Muscle layer of duodenum (tissue), 2 donors: ENCODE data around the gene TNFRSF18.

Experiments
- H3K27ac ChIP-seq: one replicate; pipeline ENCODE4 v1.7.0; 2013; ENCODE audit warnings: mild to moderate bottlenecking, low read length
- H3K27me3 ChIP-seq: one replicate; pipeline ENCODE4 v1.7.0; 2013; ENCODE audit warnings: low read depth, mild to moderate bottlenecking, control low read depth, low read length
- H3K36me3 ChIP-seq, 2 donors: one replicate each; pipeline ENCODE4 v1.7.0; 2013; ENCODE audit warnings: low read length in 2 of 2, control low read depth in 1 of 2, mild to moderate bottlenecking in 1 of 2; ENCODE audit not compliant: insufficient read depth in 2 of 2, control insufficient read depth in 1 of 2
- H3K4me1 ChIP-seq, 2 donors: one replicate each; pipeline ENCODE4 v1.7.0; 2013; ENCODE audit warnings: low read length in 2 of 2, mild to moderate bottlenecking in 2 of 2, control low read depth in 1 of 2, moderate library complexity in 1 of 2; ENCODE audit not compliant: insufficient read depth in 2 of 2, control insufficient read depth in 1 of 2
- H3K4me3 ChIP-seq, 2 donors: one replicate each; pipeline ENCODE4 v1.7.0; 2013; ENCODE audit warnings: low read length in 2 of 2, low read depth in 1 of 2, mild to moderate bottlenecking in 1 of 2
- H3K9me3 ChIP-seq, 2 donors: one replicate each; pipeline ENCODE4 v1.7.0; 2013; ENCODE audit warnings: low read length in 2 of 2, control low read depth in 1 of 2, mild to moderate bottlenecking in 1 of 2; ENCODE audit not compliant: control insufficient read depth in 1 of 2
- donor health status: healthy.

Gene TNFRSF18

GRCh38 chr1:1183221-1183747 lies 23.1 kb downstream of the TNFRSF18 start:
- Histone ChIP-seq H3K27me3 (no peaks in the 10 kb centered on the region), H3K9me3 (no peaks in the 10 kb centered on the region), H3K4me1 (no peaks in the 10 kb centered on the region), H3K27ac (no peak overlapping the region), H3K36me3 (no peaks in the 10 kb centered on the region), H3K4me3 (no peak overlapping the region)

GRCh38 chr1:1182491-1183220 lies 23.7 kb downstream of the TNFRSF18 start:
- no peaks in the 10 kb centered on the region for H3K4me1 ChIP-seq
- H3K36me3 ChIP-seq = no peaks in the 10 kb centered on the region
- no peaks in the 10 kb centered on the region for H3K27me3 ChIP-seq
- no peak overlapping the region for H3K4me3 ChIP-seq
- no peak overlapping the region for H3K27ac ChIP-seq
- no peaks in the 10 kb centered on the region for H3K9me3 ChIP-seq

- H3K27ac ChIP-seq = no peak overlapping the region
- no peaks in the 10 kb centered on the region for H3K4me1 ChIP-seq
- H3K27me3 ChIP-seq = peaks cover 2% of the 10 kb centered on the region
- H3K9me3 ChIP-seq = no peaks in the 10 kb centered on the region
- H3K36me3 ChIP-seq = no peaks in the 10 kb centered on the region
- H3K4me3 ChIP-seq = no peak overlapping the region
These were observed 24.4 kb downstream of the TNFRSF18 start for GRCh38 chr1:1181938-1182410.

GRCh38 chr1:1181129-1181937 lies 25.1 kb downstream of the TNFRSF18 start:
- Histone ChIP-seq H3K27me3 (peaks cover 8% of the 10 kb centered on the region), H3K4me3 (no peak overlapping the region), H3K4me1 (no peaks in the 10 kb centered on the region), H3K36me3 (no peaks in the 10 kb centered on the region), H3K9me3 (no peaks in the 10 kb centered on the region), H3K27ac (no peak overlapping the region)

GRCh38 chr1:1179983-1180861 lies 26.2 kb downstream of the TNFRSF18 start:
- H3K4me3 ChIP-seq = no peak overlapping the region
- no peaks in the 10 kb centered on the region for H3K36me3 ChIP-seq
- H3K9me3 ChIP-seq = no peaks in the 10 kb centered on the region
- no peak overlapping the region for H3K27ac ChIP-seq
- peaks cover 9% of the 10 kb centered on the region for H3K27me3 ChIP-seq
- no peaks in the 10 kb centered on the region for H3K4me1 ChIP-seq

GRCh38 chr1:1179346-1179982 lies 26.9 kb downstream of the TNFRSF18 start:
- Histone ChIP-seq H3K27ac (no peak overlapping the region), H3K36me3 (no peaks in the 10 kb centered on the region), H3K9me3 (no peaks in the 10 kb centered on the region), H3K4me3 (no peak overlapping the region), H3K27me3 (peaks cover 9% of the 10 kb centered on the region), H3K4me1 (no peaks in the 10 kb centered on the region)

- H3K27me3 ChIP-seq = peaks cover 9% of the 10 kb centered on the region
- H3K27ac ChIP-seq = no peak overlapping the region
- H3K4me3 ChIP-seq = no peak overlapping the region
- H3K36me3 ChIP-seq = no peaks in the 10 kb centered on the region
- no peaks in the 10 kb centered on the region for H3K9me3 ChIP-seq
- H3K4me1 ChIP-seq = no peaks in the 10 kb centered on the region
These were observed 27.5 kb downstream of the TNFRSF18 start for GRCh38 chr1:1178794-1179331.

- Histone ChIP-seq H3K4me3 (no peak overlapping the region), H3K9me3 (no peaks in the 10 kb centered on the region), H3K36me3 (no peaks in the 10 kb centered on the region), H3K27ac (no peak overlapping the region), H3K4me1 (no peaks in the 10 kb centered on the region), H3K27me3 (peaks cover 15% of the 10 kb centered on the region)
These were observed 28.8 kb downstream of the TNFRSF18 start for GRCh38 chr1:1177452-1178206.

GRCh38 chr1:1176931-1177330 lies 29.5 kb downstream of the TNFRSF18 start:
- H3K4me3 ChIP-seq = no peak overlapping the region
- H3K27me3 ChIP-seq = peaks cover 15% of the 10 kb centered on the region
- no peaks in the 10 kb centered on the region for H3K4me1 ChIP-seq
- H3K27ac ChIP-seq = no peak overlapping the region
- H3K9me3 ChIP-seq = no peaks in the 10 kb centered on the region
- H3K36me3 ChIP-seq = no peaks in the 10 kb centered on the region
